AG09319 (cell line): ENCODE measurements around the gene CELF2.

ENCODE experiments used
- DNase-seq: peaks from one replicate; pipeline ENCODE4 v3.0.0-alpha.2; 2010; ENCODE audit warnings: low read depth; ENCODE audit errors: extremely low read depth
- CTCF ChIP-seq: IDR thresholded peaks from 2 replicates; pipeline ENCODE4 v1.5.1; 2011; ENCODE audit warnings: low read depth, mild to moderate bottlenecking, inconsistent platforms, low read length, moderate library complexity

CELF2 gene

GRCh38 chr10:11300026-11300425 is 282.4 kb downstream of the CELF2 start:
- no peak for TF ChIP-seq CTCF
- no peak for DNase-seq

- no peak for TF ChIP-seq CTCF
- no peak for DNase-seq
Observed at GRCh38 chr10:11300563-11300962, 282.9 kb downstream of the CELF2 start.

- no peak for DNase-seq
- no peak for TF ChIP-seq CTCF
Observed at GRCh38 chr10:11301571-11302111, 284.0 kb downstream of the CELF2 start.

GRCh38 chr10:11302181-11302580 is 284.5 kb downstream of the CELF2 start:
- no peak for DNase-seq
- no peak for TF ChIP-seq CTCF

- TF ChIP-seq CTCF, result no peak
- no peak for DNase-seq
Observed at GRCh38 chr10:11303361-11304170, 285.9 kb downstream of the CELF2 start.

- no peak for DNase-seq
- no peak for TF ChIP-seq CTCF
Observed at GRCh38 chr10:11304906-11305585, 287.4 kb downstream of the CELF2 start.
